DND-41 (cell line): ENCODE data around the gene HELB.

ENCODE experiments used
- ATAC-seq: fragments of 200-7000 bp; cut with Tn5 transposase; 3 replicates; pipeline ENCODE4 v1.9.1; 2021; ENCODE audit warnings: low read depth; ENCODE audit not compliant: insufficient read depth
- DNase-seq: peaks from one replicate; pipeline ENCODE4 v3.0.0-alpha.2; 2020
- H2AFZ ChIP-seq: 2 replicates; pipeline ENCODE4 v1.6.0; 2012; ENCODE audit warnings: low read depth, low read length
- H3K27ac ChIP-seq: 2 replicates; pipeline ENCODE4 v1.5.1; 2012; ENCODE audit warnings: low read length, inconsistent platforms
- H3K27me3 ChIP-seq: fragments of 200-600 bp; sonication (generic); 2 replicates; pipeline ENCODE4 v1.6.0; 2012; ENCODE audit warnings: low read length, mild to moderate bottlenecking, inconsistent platforms; ENCODE audit not compliant: insufficient read depth, poor library complexity
- H3K36me3 ChIP-seq: 2 replicates; pipeline ENCODE4 v1.5.1; 2012; ENCODE audit warnings: low read length, inconsistent platforms; ENCODE audit not compliant: insufficient read depth
- H3K4me1 ChIP-seq: 2 replicates; pipeline ENCODE4 v1.5.1; 2012; ENCODE audit warnings: mild to moderate bottlenecking, low read length; ENCODE audit not compliant: insufficient read depth
- H3K4me2 ChIP-seq: 2 replicates; pipeline ENCODE4 v1.6.0; 2012; ENCODE audit warnings: mild to moderate bottlenecking, moderate library complexity, low read length, inconsistent platforms; ENCODE audit not compliant: insufficient read depth
- H3K4me3 ChIP-seq, 2 experiments: fragments of 200-600 bp in 1 of 2; shearing (Covaris generic) in 1 of 2; 2 replicates each; pipeline ENCODE4 v1.5.1; 2012 to 2016; ENCODE audit warnings: inconsistent platforms in 2 of 2, low read length in 2 of 2, mild to moderate bottlenecking in 2 of 2, low read depth in 1 of 2, moderate library complexity in 1 of 2
- H3K79me2 ChIP-seq: 2 replicates; pipeline ENCODE4 v1.6.0; 2012; ENCODE audit warnings: low read length, inconsistent platforms; ENCODE audit not compliant: insufficient read depth
- H3K9ac ChIP-seq: 2 replicates; pipeline ENCODE4 v1.6.0; 2012; ENCODE audit warnings: low read depth, mild to moderate bottlenecking, inconsistent platforms, low read length, moderate library complexity
- H3K9me3 ChIP-seq: 2 replicates; pipeline ENCODE4 v1.5.1; 2012; ENCODE audit warnings: low read length, moderate library complexity, mild to moderate bottlenecking, inconsistent platforms; ENCODE audit not compliant: insufficient read depth, severe bottlenecking
- H4K20me1 ChIP-seq: 2 replicates; pipeline ENCODE4 v1.6.0; 2012; ENCODE audit warnings: low read length; ENCODE audit not compliant: insufficient read depth
- EZH2 ChIP-seq: IDR thresholded peaks from 3 replicates; pipeline ENCODE4 v1.6.1; 2012; ENCODE audit warnings: borderline replicate concordance, low read depth, mild to moderate bottlenecking, moderate library complexity, low read length, inconsistent platforms; ENCODE audit not compliant: severe bottlenecking
- TF ChIP-seq, protein P1 (sequence below): IDR thresholded peaks from 2 replicates; pipeline ENCODE4 v1.5.1; 2012; ENCODE audit warnings: borderline replicate concordance, low read length, moderate library complexity, mild to moderate bottlenecking; ENCODE audit not compliant: poor library complexity, severe bottlenecking; ENCODE audit errors: extremely low read depth

HELB gene

DNA sequence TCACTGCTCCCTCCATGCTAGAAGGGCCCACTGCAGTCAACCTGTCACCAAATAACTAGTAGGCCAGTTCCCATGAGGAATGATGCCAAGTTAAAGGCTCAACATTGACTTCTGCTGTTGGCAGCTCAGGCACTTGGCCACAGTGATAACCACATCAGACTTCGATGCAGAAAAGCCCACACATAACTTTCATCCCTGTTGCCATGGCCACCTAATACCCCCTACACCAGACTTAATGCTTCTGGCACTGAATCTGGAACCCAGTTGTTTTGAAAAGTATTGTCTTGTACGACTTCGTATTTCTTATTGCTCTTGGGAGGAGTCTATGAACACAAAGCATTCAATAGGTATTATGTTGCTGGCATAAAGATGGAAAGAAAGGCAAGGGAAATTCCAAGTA, 44.3 kb upstream of the HELB start:
- Histone ChIP-seq H3K4me3 (no peak overlapping the region), H3K4me1 (no peaks in the 10 kb centered on the region), H3K4me2 (no peak overlapping the region), H3K9ac (no peak overlapping the region), H4K20me1 (no peaks in the 10 kb centered on the region), H3K36me3 (no peaks in the 10 kb centered on the region), H3K27me3 (peaks cover 8% of the 10 kb centered on the region), H3K27ac (no peak overlapping the region), H2AFZ (no peak overlapping the region), H3K79me2 (no peaks in the 10 kb centered on the region), H3K9me3 (no peaks in the 10 kb centered on the region)
- TF ChIP-seq, protein P1, sequence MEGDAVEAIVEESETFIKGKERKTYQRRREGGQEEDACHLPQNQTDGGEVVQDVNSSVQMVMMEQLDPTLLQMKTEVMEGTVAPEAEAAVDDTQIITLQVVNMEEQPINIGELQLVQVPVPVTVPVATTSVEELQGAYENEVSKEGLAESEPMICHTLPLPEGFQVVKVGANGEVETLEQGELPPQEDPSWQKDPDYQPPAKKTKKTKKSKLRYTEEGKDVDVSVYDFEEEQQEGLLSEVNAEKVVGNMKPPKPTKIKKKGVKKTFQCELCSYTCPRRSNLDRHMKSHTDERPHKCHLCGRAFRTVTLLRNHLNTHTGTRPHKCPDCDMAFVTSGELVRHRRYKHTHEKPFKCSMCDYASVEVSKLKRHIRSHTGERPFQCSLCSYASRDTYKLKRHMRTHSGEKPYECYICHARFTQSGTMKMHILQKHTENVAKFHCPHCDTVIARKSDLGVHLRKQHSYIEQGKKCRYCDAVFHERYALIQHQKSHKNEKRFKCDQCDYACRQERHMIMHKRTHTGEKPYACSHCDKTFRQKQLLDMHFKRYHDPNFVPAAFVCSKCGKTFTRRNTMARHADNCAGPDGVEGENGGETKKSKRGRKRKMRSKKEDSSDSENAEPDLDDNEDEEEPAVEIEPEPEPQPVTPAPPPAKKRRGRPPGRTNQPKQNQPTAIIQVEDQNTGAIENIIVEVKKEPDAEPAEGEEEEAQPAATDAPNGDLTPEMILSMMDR = no peak
- no peak for TF ChIP-seq EZH2
- no peak for ATAC-seq
- no peak for DNase-seq

DNA sequence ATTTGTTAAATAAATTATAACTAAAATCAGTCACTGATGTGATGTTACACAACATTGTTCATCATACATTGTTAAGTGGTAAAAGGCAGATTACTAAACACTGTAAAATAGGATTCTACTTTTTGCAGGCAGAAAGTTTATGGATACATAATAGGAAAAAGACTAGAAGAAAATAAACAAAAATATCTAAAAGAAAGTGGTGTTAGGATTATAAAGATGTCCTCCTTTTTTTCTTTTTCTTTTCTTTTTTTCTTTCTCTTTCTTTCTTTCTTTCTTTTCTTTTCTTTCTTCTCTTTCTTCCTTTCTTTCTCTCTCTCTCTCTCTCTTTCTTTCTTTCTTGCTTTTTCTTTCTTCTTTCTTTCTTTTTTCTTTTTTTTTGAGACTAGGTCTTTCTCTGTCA, 39.6 kb upstream of the HELB start:
- H3K9ac ChIP-seq = no peak overlapping the region
- no peak for DNase-seq
- TF ChIP-seq, protein P1 = no peak
- TF ChIP-seq EZH2 = no peak
- H4K20me1 ChIP-seq = no peaks in the 10 kb centered on the region
- no peaks in the 10 kb centered on the region for H3K36me3 ChIP-seq
- H3K27me3 ChIP-seq = peaks cover 8% of the 10 kb centered on the region
- H3K27ac ChIP-seq = no peak overlapping the region
- no peak overlapping the region for H3K4me3 ChIP-seq
- no peaks in the 10 kb centered on the region for H3K79me2 ChIP-seq
- no peaks in the 10 kb centered on the region for H3K9me3 ChIP-seq
- no peak overlapping the region for H2AFZ ChIP-seq
- no peaks in the 10 kb centered on the region for H3K4me1 ChIP-seq
- no peak overlapping the region for H3K4me2 ChIP-seq
- ATAC-seq = no peak

DNA sequence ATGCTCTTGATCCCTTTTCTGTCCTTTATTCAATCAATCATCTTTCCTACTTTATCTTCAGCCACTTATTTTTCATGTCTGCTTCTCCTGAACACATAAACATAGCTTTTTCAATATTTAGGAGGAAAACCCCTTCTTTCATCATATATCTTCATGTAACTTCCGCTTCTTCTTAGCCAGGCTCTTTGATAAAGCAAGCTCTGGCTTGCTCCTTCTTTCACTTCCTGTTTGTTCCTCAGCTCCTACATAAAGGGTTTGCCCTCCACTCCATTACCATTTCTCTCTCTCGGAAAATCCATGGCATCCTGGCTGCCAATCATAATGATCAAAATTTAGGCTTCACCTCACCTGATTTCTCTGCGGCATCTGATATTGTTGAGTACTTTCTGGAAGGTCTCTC, 33.7 kb upstream of the HELB start:
- Histone ChIP-seq H3K36me3 (no peaks in the 10 kb centered on the region), H3K79me2 (no peaks in the 10 kb centered on the region), H3K4me1 (no peaks in the 10 kb centered on the region), H3K9me3 (no peaks in the 10 kb centered on the region), H4K20me1 (no peaks in the 10 kb centered on the region), H2AFZ (no peak overlapping the region), H3K27ac (no peak overlapping the region), H3K4me2 (no peak overlapping the region), H3K9ac (no peak overlapping the region), H3K4me3 (no peak overlapping the region), H3K27me3 (no peaks in the 10 kb centered on the region)
- DNase-seq = no peak
- ATAC-seq = no peak
- TF ChIP-seq EZH2 = no peak
- TF ChIP-seq, protein P1 = no peak

DNA sequence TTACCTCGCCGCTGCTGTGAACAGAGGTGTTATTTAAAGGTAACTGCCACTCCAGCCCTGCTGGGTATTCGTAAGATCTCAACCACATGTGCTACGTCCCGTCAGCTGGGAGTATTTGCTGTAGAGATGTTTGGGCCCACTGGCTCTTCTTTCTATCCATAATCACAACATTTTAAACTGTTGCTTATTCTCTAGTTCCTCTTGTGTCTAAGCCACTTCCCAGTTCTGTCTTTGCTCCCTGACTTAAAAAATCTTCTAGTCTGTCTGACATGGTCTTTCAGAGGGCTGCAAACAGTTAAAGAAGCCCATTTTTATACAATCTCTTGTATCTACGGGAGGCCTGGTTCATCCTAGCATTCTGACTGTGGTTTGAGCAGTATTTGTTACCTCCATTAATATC, 33.2 kb upstream of the HELB start:
- DNase-seq (no peak), ATAC-seq (no peak)
- H3K9me3 ChIP-seq = no peaks in the 10 kb centered on the region
- no peak overlapping the region for H3K27ac ChIP-seq
- no peak for TF ChIP-seq EZH2
- TF ChIP-seq, protein P1 = no peak
- H3K4me2 ChIP-seq = no peak overlapping the region
- H2AFZ ChIP-seq = no peak overlapping the region
- no peaks in the 10 kb centered on the region for H3K4me1 ChIP-seq
- no peak overlapping the region for H3K9ac ChIP-seq
- no peaks in the 10 kb centered on the region for H4K20me1 ChIP-seq
- H3K4me3 ChIP-seq = no peak overlapping the region
- H3K27me3 ChIP-seq = no peaks in the 10 kb centered on the region
- H3K36me3 ChIP-seq = no peaks in the 10 kb centered on the region
- no peaks in the 10 kb centered on the region for H3K79me2 ChIP-seq
